Activated naive CD4-positive, alpha-beta T cell treated with anti-CD3 and anti-CD28 coated beads for 36 hours (primary cell): ENCODE measurements around the gene AK8. TPM values are rescaled to one million over a fixed set of nuclear protein-coding genes. Genes with fewer than 3 reads are reported as not detected.

Experiments used
- CTCF ChIA-PET: fragments of 350-600 bp; sonication (Branson Sonifier 250); formaldehyde crosslinking; loops from one replicate; lab custom pipeline; 2021; ENCODE audit warnings: antibody characterized with exemption; lab: Charles Lee
- DNase-seq: peaks from one replicate; pipeline ENCODE4 v3.0.0-alpha.2; 2020
- H3K27ac Mint-ChIP-seq: one replicate; pipeline ENCODE4 v1.8.0; 2021; ENCODE audit warnings: mild to moderate bottlenecking, mixed read lengths
- H3K27me3 Mint-ChIP-seq: one replicate; pipeline ENCODE4 v1.8.0; 2021; ENCODE audit warnings: low read depth, mixed read lengths
- H3K36me3 Mint-ChIP-seq: one replicate; pipeline ENCODE4 v1.8.0; 2021; ENCODE audit warnings: low read depth, mixed read lengths
- H3K4me1 Mint-ChIP-seq: one replicate; pipeline ENCODE4 v1.8.0; 2021; ENCODE audit warnings: low read depth, mixed read lengths
- H3K4me3 Mint-ChIP-seq: one replicate; pipeline ENCODE4 v1.8.0; 2021; ENCODE audit warnings: mild to moderate bottlenecking, moderate library complexity, mixed read lengths
- H3K9me3 Mint-ChIP-seq: one replicate; pipeline ENCODE4 v1.8.0; 2021; ENCODE audit warnings: mixed read lengths
- intact Hi-C: fragments of 100-400 bp; cut with micrococcal nuclease; formaldehyde crosslinking; loops from one replicate; pipeline ENCODE4 v1.15.1; 2023
- total RNA-seq, 2 experiments: library from RNA; stranded (reverse); gene quantifications; one replicate each; pipeline ENCODE4 v1.2.3, GENCODE V29; 2021

The AK8 gene
- total RNA-seq, 2 experiments from 2014 or later: not detected

DNA sequence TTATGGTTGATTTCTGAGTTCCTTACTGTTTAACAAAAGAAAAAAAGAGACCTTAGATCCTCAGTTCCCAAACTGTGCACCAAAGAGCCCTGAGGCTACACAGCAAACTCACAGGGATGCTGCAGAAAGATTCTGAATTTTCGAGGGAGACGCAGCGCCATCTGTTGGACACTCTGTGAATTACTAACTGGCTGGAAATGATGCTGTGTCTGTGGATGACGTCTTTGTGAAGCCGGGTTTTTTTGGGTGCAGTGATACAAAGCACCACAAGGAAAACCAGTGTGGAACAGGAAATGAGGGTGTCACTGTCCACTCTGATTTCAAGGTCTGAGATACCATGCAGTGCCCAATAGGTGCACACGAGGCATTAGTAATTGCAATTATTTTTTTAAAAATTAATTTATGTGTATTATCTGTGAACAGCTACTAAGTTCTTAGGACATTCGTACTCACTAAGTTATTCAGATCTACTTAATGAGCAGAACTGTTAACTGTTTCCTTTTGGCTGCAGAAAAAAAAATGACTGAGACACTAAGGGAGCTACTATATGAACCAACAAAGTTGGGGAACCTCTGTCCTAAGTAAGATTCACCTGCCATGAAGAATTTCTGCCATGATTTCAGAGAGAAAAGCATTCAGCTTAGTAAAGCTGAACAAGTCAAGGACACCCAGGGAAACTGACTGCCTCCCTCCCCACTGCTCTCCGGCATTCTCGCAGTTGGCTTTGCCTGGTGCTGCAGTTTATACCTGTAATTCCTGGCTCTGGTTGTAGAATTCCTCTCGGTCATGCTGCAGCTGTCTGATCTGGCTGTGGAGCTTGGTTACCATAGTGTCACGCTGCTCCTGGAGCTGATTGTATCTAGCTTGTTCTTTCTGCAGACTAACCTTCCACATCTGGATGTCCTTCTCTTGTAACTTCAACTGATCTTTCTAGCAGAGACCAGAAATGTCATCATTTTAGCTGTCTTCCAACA lies 24.1 kb upstream of the AK8 start:
- intact Hi-C loops: loop anchor here (1.0 to 5.0 kb wide), 6 partner anchors 23 to 489 kb away; partner anchors contain the start of genes AK8 and SPACA9
- no peaks in the 10 kb centered on the region for H3K9me3 Mint-ChIP-seq

GRCh38 chr9:132898051-132898450 lies 20.0 kb upstream of the AK8 start:
- no peaks in the 10 kb centered on the region for H3K9me3 Mint-ChIP-seq
- no peak overlapping the region for H3K4me3 Mint-ChIP-seq
- H3K27me3 Mint-ChIP-seq: no peaks in the 10 kb centered on the region
- intact Hi-C loops: no loop called here
- no peak for DNase-seq
- CTCF ChIA-PET: no interaction called here
- peaks cover 3% of the 10 kb centered on the region for H3K36me3 Mint-ChIP-seq
- peaks cover 2% of the 10 kb centered on the region for H3K4me1 Mint-ChIP-seq
- no peak overlapping the region for H3K27ac Mint-ChIP-seq

More for the DNA sequence above, 24.1 kb upstream of the AK8 start:
- H3K36me3 Mint-ChIP-seq: peaks cover under 1% of the 10 kb centered on the region
- CTCF ChIA-PET: interaction anchor here (0.6 to 3.6 kb wide), 26 partner anchors 8 to 663 kb away, joined by 3 to 18 read pairs (median 4); partner anchors contain the start of genes AK8 and SPACA9
- H3K27me3 Mint-ChIP-seq: no peaks in the 10 kb centered on the region
- H3K27ac Mint-ChIP-seq: no peak overlapping the region
- H3K4me3 Mint-ChIP-seq: no peak overlapping the region
- H3K4me1 Mint-ChIP-seq: peaks cover 2% of the 10 kb centered on the region
- peak; percentile 92 for DNase-seq

DNA sequence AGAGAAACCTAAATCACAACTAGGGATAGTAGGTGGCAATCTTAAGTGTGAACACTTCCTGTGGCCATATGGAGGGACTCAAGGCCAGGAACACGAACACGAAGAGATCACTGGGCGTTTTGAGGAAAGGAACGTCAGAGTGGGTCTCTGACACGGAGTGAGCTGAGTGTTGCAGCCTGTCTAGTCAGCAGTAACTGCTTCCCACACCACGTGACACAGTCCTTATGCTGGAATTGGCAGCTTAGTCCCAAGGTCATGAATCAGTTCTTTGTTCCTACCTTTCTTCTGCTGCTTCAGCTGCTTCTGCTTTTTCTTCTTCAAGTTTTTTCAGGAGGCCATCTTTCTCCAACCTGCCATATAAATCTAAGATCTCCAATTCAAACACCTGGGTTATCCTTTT lies 18.8 kb upstream of the AK8 start:
- Mint-ChIP-seq H3K4me1 (no peaks in the 10 kb centered on the region), H3K36me3 (peaks cover 3% of the 10 kb centered on the region), H3K27me3 (no peaks in the 10 kb centered on the region), H3K27ac (no peak overlapping the region), H3K4me3 (no peak overlapping the region), H3K9me3 (no peaks in the 10 kb centered on the region)
- no peak for DNase-seq
- intact Hi-C loops: no loop called here
- CTCF ChIA-PET: interaction anchor here (0.6 kb wide), 1 partner anchor 1360 kb away, joined by 4 read pairs; no protein-coding TSS in a partner anchor

DNA sequence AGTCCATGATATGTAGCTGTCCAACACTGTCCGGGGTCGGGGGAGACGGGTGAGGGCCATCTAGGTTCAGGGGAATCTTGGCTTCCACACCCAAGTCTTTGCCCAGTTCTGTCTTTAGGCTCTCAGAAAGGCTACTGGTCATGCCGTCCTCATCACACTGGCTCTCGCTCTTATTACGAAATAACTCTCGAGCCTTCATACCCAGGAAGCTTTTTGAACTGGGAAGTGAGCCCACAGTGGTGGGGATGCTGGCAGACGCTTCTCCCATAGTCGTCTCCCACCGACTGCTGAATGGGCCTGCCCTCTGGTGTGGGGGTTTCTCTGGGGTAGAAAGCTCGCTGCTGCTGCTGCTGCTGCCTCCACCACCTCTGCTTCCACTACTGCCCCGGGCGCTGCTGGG lies 18.2 kb upstream of the AK8 start:
- no peak for DNase-seq
- intact Hi-C loops: no loop called here
- Mint-ChIP-seq H3K36me3 (peaks cover 3% of the 10 kb centered on the region), H3K27ac (no peak overlapping the region), H3K4me3 (no peak overlapping the region), H3K27me3 (no peaks in the 10 kb centered on the region), H3K4me1 (no peaks in the 10 kb centered on the region), H3K9me3 (no peaks in the 10 kb centered on the region)
- CTCF ChIA-PET: interaction anchor here (0.6 kb wide), 1 partner anchor 1252 kb away, joined by 5 read pairs; no protein-coding TSS in a partner anchor

- Mint-ChIP-seq H3K4me1 (no peaks in the 10 kb centered on the region), H3K36me3 (peaks cover 3% of the 10 kb centered on the region), H3K4me3 (no peak overlapping the region), H3K27me3 (no peaks in the 10 kb centered on the region), H3K27ac (no peak overlapping the region), H3K9me3 (no peaks in the 10 kb centered on the region)
- CTCF ChIA-PET: interaction anchor here (0.5 to 0.6 kb wide), 2 partner anchors 436 to 1251 kb away, joined by 4 to 5 read pairs; no protein-coding TSS in a partner anchor
- no peak for DNase-seq
- intact Hi-C loops: no loop called here
Observed at GRCh38 chr9:132894862-132895835, 17.1 kb upstream of the AK8 start.

- DNase-seq: no peak
- CTCF ChIA-PET: interaction anchor here (1.6 kb wide), 1 partner anchor 8 kb away, joined by 6 read pairs; no protein-coding TSS in a partner anchor
- H3K36me3 Mint-ChIP-seq: peaks cover 3% of the 10 kb centered on the region
- H3K4me1 Mint-ChIP-seq: no peaks in the 10 kb centered on the region
- H3K9me3 Mint-ChIP-seq: no peaks in the 10 kb centered on the region
- H3K27ac Mint-ChIP-seq: no peak overlapping the region
- no peaks in the 10 kb centered on the region for H3K27me3 Mint-ChIP-seq
- H3K4me3 Mint-ChIP-seq: no peak overlapping the region
- intact Hi-C loops: no loop called here
Observed at GRCh38 chr9:132894346-132894745, 16.3 kb upstream of the AK8 start.

DNA sequence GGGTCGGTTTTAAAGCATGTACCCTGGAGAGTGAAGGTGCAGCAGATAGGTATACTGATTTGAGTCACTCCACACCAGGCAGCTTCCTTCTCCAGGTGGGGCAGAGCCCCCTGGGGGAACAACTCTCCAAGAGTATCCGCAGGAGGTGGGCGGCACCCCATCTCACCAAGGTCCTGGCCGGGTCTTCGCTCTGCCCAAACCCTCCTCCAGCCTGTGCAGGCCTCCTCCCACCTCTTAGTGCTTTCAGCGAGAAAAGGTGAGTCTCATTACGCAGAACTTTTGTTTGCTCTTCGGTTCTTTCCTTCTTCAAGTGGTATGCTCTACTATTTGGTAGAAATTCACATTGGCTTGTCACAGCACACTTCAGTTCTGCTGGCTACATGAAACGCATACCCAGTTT lies 14.3 kb upstream of the AK8 start:
- Mint-ChIP-seq H3K27ac (no peak overlapping the region), H3K27me3 (no peaks in the 10 kb centered on the region), H3K4me3 (no peak overlapping the region), H3K4me1 (peaks cover 1% of the 10 kb centered on the region), H3K36me3 (peaks cover 3% of the 10 kb centered on the region), H3K9me3 (no peaks in the 10 kb centered on the region)
- CTCF ChIA-PET: interaction anchor here (0.8 kb wide), 1 partner anchor 12 kb away, joined by 3 read pairs; no protein-coding TSS in a partner anchor
- no peak for DNase-seq
- intact Hi-C loops: no loop called here

DNA sequence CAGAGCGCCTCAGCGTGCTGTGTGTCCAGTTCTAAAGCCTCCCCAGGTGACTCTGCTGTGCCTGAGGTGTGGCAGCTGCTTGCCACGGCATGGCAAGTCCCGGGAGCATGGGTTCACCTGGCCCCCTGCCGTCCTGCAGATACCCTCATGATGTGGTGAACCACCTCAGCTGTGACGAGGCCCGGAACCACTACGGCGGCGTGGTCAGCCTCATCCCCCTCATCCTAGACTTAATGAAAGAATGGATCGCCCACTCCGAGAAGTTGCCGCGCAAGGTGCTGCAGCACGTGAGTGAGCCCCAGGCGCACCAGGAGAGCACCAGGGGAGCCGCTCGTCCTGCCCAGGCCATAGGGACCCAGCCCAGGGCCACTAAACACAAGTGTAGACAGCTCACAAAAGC lies 10.1 kb upstream of the AK8 start:
- H3K4me3 Mint-ChIP-seq: no peak overlapping the region
- no peaks in the 10 kb centered on the region for H3K36me3 Mint-ChIP-seq
- intact Hi-C loops: loop anchor here (1.0 kb wide), 1 partner anchor 40 kb away; no protein-coding TSS in a partner anchor

GRCh38 chr9:132887181-132888120 lies 9.4 kb upstream of the AK8 start:
- Mint-ChIP-seq H3K4me1 (peaks cover 1% of the 10 kb centered on the region), H3K27ac (no peak overlapping the region), H3K9me3 (no peaks in the 10 kb centered on the region), H3K4me3 (no peak overlapping the region), H3K27me3 (no peaks in the 10 kb centered on the region), H3K36me3 (no peaks in the 10 kb centered on the region)
- CTCF ChIA-PET: interaction anchor here (1.5 kb wide), 1 partner anchor 12 kb away, joined by 3 read pairs; no protein-coding TSS in a partner anchor
- DNase-seq: no peak
- intact Hi-C loops: loop anchor here (1.0 kb wide), 1 partner anchor 39 kb away; no protein-coding TSS in a partner anchor

More for the DNA sequence above, 10.1 kb upstream of the AK8 start:
- DNase-seq: no peak
- no peak overlapping the region for H3K27ac Mint-ChIP-seq
- H3K9me3 Mint-ChIP-seq: no peaks in the 10 kb centered on the region
- CTCF ChIA-PET: interaction anchor here (1.5 kb wide), 1 partner anchor 12 kb away, joined by 3 read pairs; no protein-coding TSS in a partner anchor
- no peaks in the 10 kb centered on the region for H3K27me3 Mint-ChIP-seq
- peaks cover 1% of the 10 kb centered on the region for H3K4me1 Mint-ChIP-seq

DNA sequence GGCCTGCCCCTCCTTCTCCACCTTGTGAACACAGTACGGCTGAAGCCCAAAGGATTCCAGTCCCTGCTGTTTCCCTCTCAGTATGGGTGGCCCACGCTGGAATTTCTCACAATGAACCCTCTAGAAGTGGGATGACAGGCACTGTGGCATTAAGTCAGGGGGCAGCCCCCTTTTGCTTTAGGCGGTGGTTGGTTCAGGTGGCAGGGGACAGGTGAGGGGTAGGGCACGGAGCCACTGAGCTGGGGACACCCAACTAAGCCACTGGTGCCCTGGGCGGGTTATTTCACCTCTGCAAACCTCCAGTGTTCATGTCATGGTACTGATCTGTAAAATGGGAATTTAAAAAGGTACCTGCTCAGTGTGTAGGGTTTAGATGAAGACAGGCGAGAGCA lies 8.2 kb upstream of the AK8 start:
- DNase-seq: no peak
- no peaks in the 10 kb centered on the region for H3K36me3 Mint-ChIP-seq
- H3K9me3 Mint-ChIP-seq: no peaks in the 10 kb centered on the region

More for the DNA sequence above, 8.2 kb upstream of the AK8 start:
- H3K4me1 Mint-ChIP-seq: peaks cover 1% of the 10 kb centered on the region
- CTCF ChIA-PET: no interaction called here
- intact Hi-C loops: no loop called here
- H3K4me3 Mint-ChIP-seq: no peak overlapping the region
- H3K27me3 Mint-ChIP-seq: no peaks in the 10 kb centered on the region
- no peak overlapping the region for H3K27ac Mint-ChIP-seq
